Colonic mucosa (tissue), 4 donors: ENCODE measurements around the gene OR1D2. TPM values are rescaled to one million over a fixed set of nuclear protein-coding genes. Genes with fewer than 3 reads are reported as not detected.

Experiments used
- DNase-seq: peaks from one replicate; pipeline ENCODE4 v3.0.0-alpha.2; 2020
- H3K27ac ChIP-seq: fragments of 200-600 bp; one replicate; pipeline ENCODE4 v1.8.0; 2021
- H3K27me3 ChIP-seq: fragments of 200-600 bp; one replicate; pipeline ENCODE4 v1.8.0; 2021
- H3K36me3 ChIP-seq: fragments of 200-600 bp; one replicate; pipeline ENCODE4 v1.8.0; 2021
- H3K4me1 ChIP-seq: fragments of 200-600 bp; one replicate; pipeline ENCODE4 v1.8.0; 2021; ENCODE audit warnings: mild to moderate bottlenecking
- H3K4me3 ChIP-seq: fragments of 200-600 bp; one replicate; pipeline ENCODE4 v1.8.0; 2021
- H3K9ac ChIP-seq, 2 donors: one replicate each; pipeline ENCODE4 v1.7.0; 2013; ENCODE audit warnings: control low read depth in 2 of 2, low read depth in 2 of 2, low read length in 2 of 2
- H3K9me3 ChIP-seq: fragments of 200-600 bp; one replicate; pipeline ENCODE4 v1.8.0; 2021
- intact Hi-C: fragments of 100-400 bp; cut with DNase I; formaldehyde crosslinking; loops from one replicate; pipeline ENCODE4 v1.14.1; 2022
- total RNA-seq, 2 donors: library from RNA; stranded (reverse); fragmentation: NEBNext Ultra II Directional in 1 of 2; extraction: Animal tissue kit (Norgen Biotek cat#: 25700) in 1 of 2; gene quantifications; one replicate each; pipeline ENCODE4 v1.2.1, GENCODE V29; 2021
- TF ChIP-seq, protein P1 (sequence below): fragments of 200-600 bp; IDR thresholded peaks from one replicate; pipeline ENCODE4 v1.8.0; 2022; ENCODE audit warnings: antibody characterized with exemption, mild to moderate bottlenecking
- donor health status: healthy.
- donor health status: DM: no; HTN: no; CAD: no.
- donor health status: DM: no; HTN: no; CAD: no.

Gene OR1D2
- total RNA-seq, 2 donors from 2014 or later = not detected

DNA sequence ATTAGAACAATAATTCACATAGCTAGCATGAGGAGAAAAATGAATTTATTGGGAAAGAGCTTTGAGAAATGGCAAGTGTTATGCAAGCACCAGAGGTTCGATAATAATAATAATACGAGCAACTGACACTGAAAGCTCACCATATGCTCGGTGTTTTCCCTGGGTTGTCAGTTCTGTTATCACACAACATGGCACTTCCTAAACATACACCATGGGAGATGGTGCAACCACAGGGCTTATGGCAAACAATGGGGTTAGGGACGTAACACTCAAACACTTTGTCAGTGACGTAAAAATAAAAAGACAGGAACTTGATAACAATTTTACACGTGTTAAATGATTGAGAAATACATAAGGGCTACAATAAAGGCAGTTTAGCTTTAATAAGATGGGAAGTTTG lies 64.5 kb downstream of the OR1D2 start:
- Histone ChIP-seq H3K4me1 (no peaks in the 10 kb centered on the region), H3K36me3 (no peaks in the 10 kb centered on the region), H3K4me3 (no peak overlapping the region), H3K9ac (no peak overlapping the region), H3K27me3 (no peaks in the 10 kb centered on the region), H3K27ac (no peak overlapping the region), H3K9me3 (no peaks in the 10 kb centered on the region)
- TF ChIP-seq, protein P1, sequence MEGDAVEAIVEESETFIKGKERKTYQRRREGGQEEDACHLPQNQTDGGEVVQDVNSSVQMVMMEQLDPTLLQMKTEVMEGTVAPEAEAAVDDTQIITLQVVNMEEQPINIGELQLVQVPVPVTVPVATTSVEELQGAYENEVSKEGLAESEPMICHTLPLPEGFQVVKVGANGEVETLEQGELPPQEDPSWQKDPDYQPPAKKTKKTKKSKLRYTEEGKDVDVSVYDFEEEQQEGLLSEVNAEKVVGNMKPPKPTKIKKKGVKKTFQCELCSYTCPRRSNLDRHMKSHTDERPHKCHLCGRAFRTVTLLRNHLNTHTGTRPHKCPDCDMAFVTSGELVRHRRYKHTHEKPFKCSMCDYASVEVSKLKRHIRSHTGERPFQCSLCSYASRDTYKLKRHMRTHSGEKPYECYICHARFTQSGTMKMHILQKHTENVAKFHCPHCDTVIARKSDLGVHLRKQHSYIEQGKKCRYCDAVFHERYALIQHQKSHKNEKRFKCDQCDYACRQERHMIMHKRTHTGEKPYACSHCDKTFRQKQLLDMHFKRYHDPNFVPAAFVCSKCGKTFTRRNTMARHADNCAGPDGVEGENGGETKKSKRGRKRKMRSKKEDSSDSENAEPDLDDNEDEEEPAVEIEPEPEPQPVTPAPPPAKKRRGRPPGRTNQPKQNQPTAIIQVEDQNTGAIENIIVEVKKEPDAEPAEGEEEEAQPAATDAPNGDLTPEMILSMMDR = no peak
- no peak for DNase-seq
- intact Hi-C loops = loop anchor here (10.0 kb wide), 1 partner anchor 295 kb away; no protein-coding TSS in a partner anchor

DNA sequence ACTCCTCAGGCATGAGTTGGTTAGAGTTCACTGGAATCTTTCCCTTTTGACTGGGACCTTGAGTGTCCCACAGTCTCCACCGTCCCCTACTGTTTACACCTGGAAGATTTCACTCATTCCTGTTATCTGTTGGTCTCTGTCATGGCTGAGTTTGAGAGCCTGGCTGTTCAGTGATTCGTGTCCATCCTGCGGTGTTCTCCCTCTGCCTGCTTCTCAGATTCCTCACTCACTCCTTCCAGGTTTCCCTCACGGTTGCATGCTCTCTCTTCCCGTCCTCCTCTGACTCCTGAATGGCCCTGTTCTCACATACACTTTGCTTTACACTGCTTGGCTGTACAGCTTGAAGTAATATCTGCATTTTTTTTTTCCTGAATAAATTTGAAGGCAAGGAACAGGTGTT lies 65.3 kb downstream of the OR1D2 start:
- TF ChIP-seq, protein P1 = no peak
- Histone ChIP-seq H3K36me3 (no peaks in the 10 kb centered on the region), H3K4me3 (no peak overlapping the region), H3K9ac (no peak overlapping the region), H3K27ac (no peak overlapping the region), H3K4me1 (no peaks in the 10 kb centered on the region), H3K9me3 (no peaks in the 10 kb centered on the region), H3K27me3 (no peaks in the 10 kb centered on the region)
- intact Hi-C loops = no loop called here
- DNase-seq = no peak

Other genes with a start within 250 kb of the OR1D2 start
- gene OR1D5, start 40.8 kb downstream of the OR1D2 start, total RNA-seq = not detected
- not detected for gene OR1G1, start 23.1 kb upstream of the OR1D2 start, total RNA-seq
- gene OR1A2, start 93.1 kb upstream of the OR1D2 start, total RNA-seq = not detected
- gene OR1A1, start 103.2 kb upstream of the OR1D2 start, total RNA-seq = not detected
- not detected for gene OR3A1, start 193.9 kb upstream of the OR1D2 start, total RNA-seq